COLO668 (cell line): Measurements from ENCODE around the gene UBE3C.
"Not testable (repeated sequence)": the region's sequence is repeated elsewhere in the genome, so short reads cannot be mapped to it uniquely, and the experiment has no call there.

Experiments used
- DNase-seq: peaks from one replicate; lab custom pipeline; 2025; ENCODE audit not compliant: unreplicated experiment; lab: John Stamatoyannopoulos, UW

UBE3C gene

GRCh38 chr7:157138424-157139110 lies at the start of gene UBE3C:
Gene UBE3C, plus strand, starts transcription at chr7:157138926. Its CDS starts 347 bp downstream, at chr7:157139273.
- peak; percentile 95 for DNase-seq

GRCh38 chr7:157089100-157089610 lies 49.6 kb upstream of the UBE3C start:
- DNase-seq, result no peak

GRCh38 chr7:157090485-157091165 lies 48.1 kb upstream of the UBE3C start:
- DNase-seq, result no peak

- DNase-seq, result no peak
These were observed 42.3 kb upstream of the UBE3C start for GRCh38 chr7:157096286-157097055.

GRCh38 chr7:157097056-157097329 lies 41.7 kb upstream of the UBE3C start:
- no peak for DNase-seq

- DNase-seq, result peak; percentile 54
These were observed 41.2 kb upstream of the UBE3C start for GRCh38 chr7:157097569-157097968.

- not testable (repeated sequence) for DNase-seq
These were observed 38.7 kb upstream of the UBE3C start for GRCh38 chr7:157100005-157100404.

- not testable (repeated sequence) for DNase-seq
These were observed 35.1 kb upstream of the UBE3C start for GRCh38 chr7:157103641-157104040.

- DNase-seq, result no peak
These were observed 27.4 kb upstream of the UBE3C start for GRCh38 chr7:157111311-157111710.

GRCh38 chr7:157112706-157113105 lies 26.0 kb upstream of the UBE3C start:
- no peak for DNase-seq

GRCh38 chr7:157113607-157114006 lies 25.1 kb upstream of the UBE3C start:
- no peak for DNase-seq

GRCh38 chr7:157116762-157117161 lies 22.0 kb upstream of the UBE3C start:
- DNase-seq, result no peak

- DNase-seq, result no peak
These were observed 20.9 kb upstream of the UBE3C start for GRCh38 chr7:157117796-157118195.

- DNase-seq, result no peak
These were observed 18.5 kb upstream of the UBE3C start for GRCh38 chr7:157120181-157120580.

- DNase-seq, result no peak
These were observed 17.5 kb upstream of the UBE3C start for GRCh38 chr7:157121184-157121715.

GRCh38 chr7:157122800-157123495 lies 15.8 kb upstream of the UBE3C start:
- no peak for DNase-seq

- no peak for DNase-seq
These were observed 14.0 kb upstream of the UBE3C start for GRCh38 chr7:157124690-157125089.

- DNase-seq, result no peak
These were observed 13.1 kb upstream of the UBE3C start for GRCh38 chr7:157125376-157126223.

GRCh38 chr7:157126921-157127320 lies 11.8 kb upstream of the UBE3C start:
- DNase-seq, result no peak

- no peak for DNase-seq
These were observed 9.5 kb upstream of the UBE3C start for GRCh38 chr7:157129200-157129599.
